HFFc6 (cell line): ENCODE results near the gene PCSK5. TPM values are rescaled to one million over a fixed set of nuclear protein-coding genes. Genes with fewer than 3 reads are reported as not detected.
"Not testable (repeated sequence)": the region's sequence is repeated elsewhere in the genome, so short reads cannot be mapped to it uniquely, and the experiment has no call there.

Experiments used
- DNase-seq: peaks from one replicate; pipeline ENCODE4 v3.0.0-alpha.2; 2018
- H3K27ac Mint-ChIP-seq: 2 replicates; pipeline ENCODE4 v1.8.0; 2020; ENCODE audit warnings: mild to moderate bottlenecking, mixed read lengths
- H3K27me3 Mint-ChIP-seq: 2 replicates; pipeline ENCODE4 v1.8.0; 2021; ENCODE audit warnings: mild to moderate bottlenecking, moderate library complexity, mixed read lengths; ENCODE audit not compliant: insufficient read depth
- H3K36me3 Mint-ChIP-seq: 2 replicates; pipeline ENCODE4 v1.8.0; 2021; ENCODE audit warnings: low read depth, mixed read lengths
- H3K4me1 Mint-ChIP-seq: 2 replicates; pipeline ENCODE4 v1.8.0; 2020; ENCODE audit warnings: low read depth, mixed read lengths
- H3K4me3 Mint-ChIP-seq: 2 replicates; pipeline ENCODE4 v1.8.0; 2020; ENCODE audit warnings: mild to moderate bottlenecking, moderate library complexity, mixed read lengths
- H3K9me3 Mint-ChIP-seq: 2 replicates; pipeline ENCODE4 v1.8.0; 2020; ENCODE audit warnings: mild to moderate bottlenecking, mixed read lengths
- total RNA-seq, 6 experiments: library from RNA; stranded (reverse); fragmentation: NEBNext Ultra II Directional; extraction: Animal tissue kit (Norgen Biotek cat#: 25700); gene quantifications; 2 replicates in 1 of 6; 3 replicates in 5 of 6; pipeline ENCODE4 v1.2.3, GENCODE V29; 2021
- TF ChIP-seq, protein P1 (sequence below): fragments of 200-600 bp; sonication (generic); IDR thresholded peaks from 2 replicates; pipeline ENCODE4 v1.5.0; 2021; ENCODE audit warnings: antibody characterized with exemption, mild to moderate bottlenecking

PCSK5 gene
- total RNA-seq, 6 experiments from 2014 or later = 0.18 to 0.36 (median 0.22) TPM

DNA sequence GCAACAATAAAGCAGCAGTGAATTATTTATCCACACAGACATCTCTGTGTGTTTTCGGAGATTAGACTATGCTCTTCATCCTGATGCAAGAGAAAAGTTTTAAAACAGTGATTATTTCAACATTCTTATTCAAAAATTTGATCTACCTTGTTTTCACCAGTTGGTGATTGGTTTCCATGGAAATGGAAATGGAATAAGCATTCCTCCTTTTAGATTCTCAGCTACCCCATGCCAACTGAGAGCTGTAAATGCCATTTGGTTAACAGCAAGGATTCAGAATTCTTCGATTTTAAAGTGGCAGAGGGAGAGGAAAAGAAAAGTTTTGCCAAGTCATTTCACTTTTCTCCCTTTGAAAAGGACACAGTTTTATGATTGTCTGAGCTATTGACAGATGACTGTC lies 154.7 kb downstream of the PCSK5 start:
- Mint-ChIP-seq H3K4me1 (no peaks in the 10 kb centered on the region), H3K27ac (no peak overlapping the region), H3K36me3 (no peaks in the 10 kb centered on the region), H3K4me3 (no peak overlapping the region), H3K9me3 (peaks cover 29% of the 10 kb centered on the region), H3K27me3 (no peaks in the 10 kb centered on the region)
- no peak for DNase-seq
- TF ChIP-seq, protein P1, sequence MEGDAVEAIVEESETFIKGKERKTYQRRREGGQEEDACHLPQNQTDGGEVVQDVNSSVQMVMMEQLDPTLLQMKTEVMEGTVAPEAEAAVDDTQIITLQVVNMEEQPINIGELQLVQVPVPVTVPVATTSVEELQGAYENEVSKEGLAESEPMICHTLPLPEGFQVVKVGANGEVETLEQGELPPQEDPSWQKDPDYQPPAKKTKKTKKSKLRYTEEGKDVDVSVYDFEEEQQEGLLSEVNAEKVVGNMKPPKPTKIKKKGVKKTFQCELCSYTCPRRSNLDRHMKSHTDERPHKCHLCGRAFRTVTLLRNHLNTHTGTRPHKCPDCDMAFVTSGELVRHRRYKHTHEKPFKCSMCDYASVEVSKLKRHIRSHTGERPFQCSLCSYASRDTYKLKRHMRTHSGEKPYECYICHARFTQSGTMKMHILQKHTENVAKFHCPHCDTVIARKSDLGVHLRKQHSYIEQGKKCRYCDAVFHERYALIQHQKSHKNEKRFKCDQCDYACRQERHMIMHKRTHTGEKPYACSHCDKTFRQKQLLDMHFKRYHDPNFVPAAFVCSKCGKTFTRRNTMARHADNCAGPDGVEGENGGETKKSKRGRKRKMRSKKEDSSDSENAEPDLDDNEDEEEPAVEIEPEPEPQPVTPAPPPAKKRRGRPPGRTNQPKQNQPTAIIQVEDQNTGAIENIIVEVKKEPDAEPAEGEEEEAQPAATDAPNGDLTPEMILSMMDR = no peak

DNA sequence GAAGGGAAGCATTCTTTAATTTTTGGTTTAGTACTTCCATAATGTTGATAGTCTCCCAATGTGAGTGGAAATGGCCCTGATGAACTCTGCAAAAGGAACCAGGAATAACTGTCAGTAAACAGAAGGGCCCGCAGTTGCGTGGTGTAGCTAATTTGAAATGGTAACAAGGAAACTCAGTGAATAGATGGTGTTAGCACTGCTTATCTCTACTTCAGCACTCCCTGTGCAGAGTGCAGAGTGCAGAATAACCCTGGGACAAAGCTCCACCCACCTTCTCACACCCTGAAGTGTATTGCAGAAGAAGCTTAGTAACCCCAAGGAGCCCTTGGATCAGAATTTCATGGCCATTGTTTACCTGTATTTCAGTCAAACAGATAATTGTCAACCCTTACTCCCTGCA lies 158.9 kb downstream of the PCSK5 start:
- no peaks in the 10 kb centered on the region for H3K27me3 Mint-ChIP-seq
- DNase-seq = no peak
- no peaks in the 10 kb centered on the region for H3K4me1 Mint-ChIP-seq
- H3K9me3 Mint-ChIP-seq = peaks cover 41% of the 10 kb centered on the region
- H3K27ac Mint-ChIP-seq = no peak overlapping the region
- no peak overlapping the region for H3K4me3 Mint-ChIP-seq
- TF ChIP-seq, protein P1 = no peak
- 0 out of 2 replicates have a peak, but pooled peaks cover 5% of the 10 kb centered on the region for H3K36me3 Mint-ChIP-seq

DNA sequence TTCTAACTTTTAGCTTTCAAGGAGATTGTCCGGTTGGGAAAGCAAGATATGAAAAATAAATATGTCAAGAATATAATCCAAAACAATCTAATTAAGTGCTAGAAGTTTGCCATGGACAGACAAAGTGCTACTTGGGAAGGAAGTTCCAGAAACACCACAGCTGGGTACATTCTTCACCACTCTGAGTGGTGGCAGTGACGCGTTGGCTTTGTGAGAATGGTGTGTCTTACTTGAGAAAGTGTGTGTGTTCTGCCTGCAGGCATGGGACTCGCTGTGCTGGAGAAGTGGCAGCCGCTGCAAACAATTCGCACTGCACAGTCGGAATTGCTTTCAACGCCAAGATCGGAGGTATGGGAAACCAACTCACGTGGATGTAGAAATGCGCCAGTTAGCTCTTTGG lies 177.2 kb downstream of the PCSK5 start:
- no peak overlapping the region for H3K27ac Mint-ChIP-seq
- peaks cover 2% of the 10 kb centered on the region; the same call in 1 of the 2 replicates for H3K27me3 Mint-ChIP-seq
- TF ChIP-seq, protein P1 = no peak
- peaks cover 22% of the 10 kb centered on the region for H3K9me3 Mint-ChIP-seq
- no peaks in the 10 kb centered on the region for H3K4me1 Mint-ChIP-seq
- H3K4me3 Mint-ChIP-seq = no peak overlapping the region
- no peak for DNase-seq
- peaks cover 5% of the 10 kb centered on the region; the same call in 1 of the 2 replicates for H3K36me3 Mint-ChIP-seq

DNA sequence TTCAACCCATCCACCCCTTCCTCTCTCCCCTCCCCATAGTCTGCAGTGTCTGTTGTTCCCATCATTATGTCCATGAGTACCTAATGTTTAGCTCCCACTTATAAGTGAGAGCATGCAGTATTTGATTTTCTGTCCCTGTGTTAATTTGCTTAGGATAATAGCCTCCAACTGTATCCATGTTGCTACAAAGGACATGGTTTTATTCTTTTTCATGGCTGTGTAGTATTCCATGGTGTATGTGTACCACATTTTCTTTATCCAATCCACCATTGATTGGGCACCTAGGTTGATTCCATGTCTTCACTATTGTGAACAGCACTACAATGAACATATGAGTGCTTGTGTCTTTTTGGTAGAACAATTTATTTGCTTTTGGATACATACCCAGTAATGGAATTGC lies 187.1 kb downstream of the PCSK5 start:
- DNase-seq = no peak
- H3K4me1 Mint-ChIP-seq = no peaks in the 10 kb centered on the region
- TF ChIP-seq, protein P1 = no peak
- no peak overlapping the region for H3K27ac Mint-ChIP-seq
- H3K4me3 Mint-ChIP-seq = no peak overlapping the region
- H3K36me3 Mint-ChIP-seq = no peaks in the 10 kb centered on the region
- H3K27me3 Mint-ChIP-seq = no peaks in the 10 kb centered on the region
- H3K9me3 Mint-ChIP-seq = peaks cover 33% of the 10 kb centered on the region

DNA sequence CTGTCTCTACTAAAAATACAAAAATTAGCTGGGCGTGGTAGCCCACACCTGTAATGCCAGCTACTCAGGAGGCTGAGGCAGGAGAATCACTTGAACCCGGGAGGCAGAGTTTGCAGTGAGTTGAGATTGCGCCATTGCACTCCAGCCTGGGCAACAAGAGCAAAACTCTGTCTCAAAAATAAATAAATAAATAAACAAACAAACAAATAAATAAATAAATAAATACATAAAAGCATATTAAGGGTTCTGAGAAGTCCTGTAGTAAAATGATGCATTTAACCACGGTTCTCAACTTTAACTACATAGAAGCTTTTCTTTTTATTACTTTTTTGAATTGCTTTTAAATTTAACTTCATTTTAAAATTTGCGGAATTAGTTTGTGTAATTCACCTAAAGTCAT lies 190.8 kb downstream of the PCSK5 start:
- not testable (repeated sequence) for H3K27ac Mint-ChIP-seq, H3K4me3 Mint-ChIP-seq, H3K36me3 Mint-ChIP-seq, DNase-seq, H3K4me1 Mint-ChIP-seq, H3K27me3 Mint-ChIP-seq
- peaks cover 23% of the 10 kb centered on the region for H3K9me3 Mint-ChIP-seq

DNA sequence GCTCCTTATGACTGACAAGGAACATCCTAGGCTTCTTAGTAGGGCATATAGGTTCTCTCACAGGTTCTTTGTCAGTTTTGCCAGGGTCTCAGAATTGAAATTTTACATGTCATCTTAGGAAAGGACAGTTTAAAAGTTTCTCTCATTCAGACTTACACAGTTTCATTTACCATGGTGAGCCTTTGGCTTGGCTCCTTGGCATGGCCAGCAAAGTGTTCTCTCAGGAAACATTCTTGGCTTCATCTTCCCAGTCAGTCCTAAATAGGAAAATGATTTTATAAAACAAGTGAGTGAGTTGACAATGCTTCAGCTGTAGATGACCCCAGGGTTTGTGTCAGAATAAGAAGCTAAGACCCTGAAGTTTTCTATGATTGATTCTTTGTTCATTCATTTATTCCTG lies 191.6 kb downstream of the PCSK5 start:
- Mint-ChIP-seq H3K4me3 (no peak overlapping the region), H3K27me3 (no peaks in the 10 kb centered on the region), H3K27ac (no peak overlapping the region), H3K9me3 (peaks cover 22% of the 10 kb centered on the region), H3K36me3 (no peaks in the 10 kb centered on the region), H3K4me1 (no peaks in the 10 kb centered on the region)
- no peak for DNase-seq
- TF ChIP-seq, protein P1 = no peak
